Renal pelvis (tissue), 4 donors: ENCODE results near the gene C22orf31. TPM values are rescaled to one million over a fixed set of nuclear protein-coding genes. Genes with fewer than 3 reads are reported as not detected.

Source experiments
- DNase-seq: peaks from one replicate; pipeline ENCODE4 v3.0.0-alpha.2; 2013
- polyA plus RNA-seq, 3 donors: library from polyadenylated mRNA; unstranded; fragments of 120-200 nt; gene quantifications; one replicate each; pipeline ENCODE4 v1.2.1, GENCODE V29; 2013; ENCODE audit not compliant: insufficient read length in 3 of 3

Gene C22orf31
- polyA plus RNA-seq, 3 donors = 0.76 to 1.7 (median 1.5) TPM

DNA sequence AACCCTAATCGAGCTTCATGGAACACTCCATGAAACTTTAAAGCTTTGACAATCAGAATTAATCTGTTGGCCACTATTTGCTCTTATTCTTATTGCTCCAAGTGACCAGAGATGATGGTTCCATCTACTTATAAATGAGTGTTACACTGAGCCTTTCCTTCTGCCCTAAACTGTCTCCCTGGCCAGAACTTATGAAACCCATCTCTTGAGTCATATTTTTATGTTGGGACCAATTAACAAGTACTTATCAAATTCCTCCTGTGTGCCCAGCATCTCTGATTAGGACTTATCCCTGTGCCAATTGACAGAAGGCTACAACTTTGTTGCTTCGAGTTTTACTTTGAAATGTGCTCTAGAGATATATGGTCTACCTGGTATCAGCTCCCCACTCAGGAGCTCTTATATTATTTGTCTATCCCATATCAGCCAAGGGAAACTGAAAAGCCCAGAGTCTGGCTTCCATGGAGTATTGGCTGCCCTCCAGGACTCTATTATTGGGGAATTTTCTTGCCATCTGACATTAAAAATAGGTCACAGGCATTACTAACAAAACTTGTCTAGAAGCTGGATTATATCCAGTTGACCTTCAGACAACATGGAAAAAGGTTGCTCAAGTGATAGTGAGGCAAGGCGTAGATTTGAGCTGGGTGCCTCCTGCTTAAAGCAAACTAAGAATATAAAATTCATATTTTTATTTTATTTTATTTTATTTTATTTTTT lies 20.0 kb upstream of the C22orf31 start:
- DNase-seq = no peak

DNA sequence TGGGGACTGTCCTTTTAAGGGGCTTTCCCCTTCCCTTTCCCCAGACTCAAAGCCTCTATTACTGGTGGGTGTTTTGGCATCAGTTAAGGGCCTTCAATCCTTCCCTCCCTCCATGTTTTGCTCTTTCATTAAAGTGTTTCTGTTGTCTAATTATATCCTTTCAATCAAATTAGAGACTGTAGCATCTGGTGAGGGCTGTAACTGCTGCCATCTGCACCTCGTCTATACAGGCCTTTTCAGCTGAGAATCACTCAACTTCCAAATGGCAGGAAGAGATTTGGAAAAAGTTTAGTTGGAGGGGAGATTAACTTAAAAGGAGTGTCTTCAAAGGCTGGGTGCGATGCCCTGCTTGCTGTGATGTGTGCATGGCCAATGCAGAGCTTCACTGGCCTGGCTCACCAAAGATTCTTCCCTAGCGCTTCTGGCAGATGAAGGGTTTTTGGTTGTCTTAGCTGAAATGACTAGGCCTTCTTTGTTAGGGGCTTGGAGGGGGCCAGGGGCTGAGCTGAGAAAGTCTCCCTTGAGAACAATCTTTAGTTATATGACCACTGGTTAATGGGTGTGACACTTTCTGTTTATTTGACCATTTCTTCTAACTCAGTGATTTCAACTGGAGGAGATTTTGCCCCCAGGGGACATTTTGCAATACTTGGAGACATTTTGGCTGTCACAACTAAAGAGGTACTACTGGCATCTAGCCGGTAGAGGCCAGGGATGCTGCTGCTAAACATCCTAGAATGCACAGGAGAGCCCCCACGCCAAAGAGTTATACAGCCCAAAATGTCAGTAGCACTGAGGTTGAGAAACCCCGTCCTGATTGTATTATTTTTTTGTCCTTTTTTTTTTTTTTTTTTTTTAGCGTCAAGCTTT lies 18.7 kb upstream of the C22orf31 start:
- no peak for DNase-seq

DNA sequence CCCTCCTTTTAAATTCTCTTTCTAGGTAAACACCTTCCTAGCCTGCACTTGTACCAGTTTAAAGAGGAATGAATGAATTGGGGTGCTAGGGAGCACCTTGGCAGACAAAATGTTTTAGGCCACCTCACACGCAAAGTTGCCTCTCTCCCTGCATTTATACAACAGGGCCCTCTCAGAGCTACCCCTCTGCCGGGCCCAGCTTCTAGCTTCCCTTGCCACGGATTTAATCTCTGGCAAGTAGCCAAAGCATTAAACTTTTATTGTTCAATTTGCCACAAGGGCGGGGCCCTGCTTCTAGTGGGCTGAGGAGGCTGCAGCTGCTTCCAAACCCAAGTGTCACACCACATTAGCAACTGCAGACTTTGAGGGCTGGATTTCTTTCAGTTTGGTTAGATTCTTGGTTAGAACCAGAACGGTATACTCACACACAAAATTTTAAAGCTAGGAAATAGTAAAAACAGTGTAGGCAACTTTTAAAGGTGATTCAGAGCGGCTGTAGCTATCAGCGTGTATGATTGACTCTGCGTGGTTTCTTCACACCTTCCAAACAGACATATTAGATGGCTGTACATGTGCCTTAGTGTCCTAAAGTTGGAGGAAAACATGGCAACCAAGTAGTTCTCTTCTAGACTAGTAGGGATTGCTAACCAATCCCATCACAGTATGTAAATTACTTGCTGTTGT lies 17.7 kb upstream of the C22orf31 start:
- no peak for DNase-seq

DNA sequence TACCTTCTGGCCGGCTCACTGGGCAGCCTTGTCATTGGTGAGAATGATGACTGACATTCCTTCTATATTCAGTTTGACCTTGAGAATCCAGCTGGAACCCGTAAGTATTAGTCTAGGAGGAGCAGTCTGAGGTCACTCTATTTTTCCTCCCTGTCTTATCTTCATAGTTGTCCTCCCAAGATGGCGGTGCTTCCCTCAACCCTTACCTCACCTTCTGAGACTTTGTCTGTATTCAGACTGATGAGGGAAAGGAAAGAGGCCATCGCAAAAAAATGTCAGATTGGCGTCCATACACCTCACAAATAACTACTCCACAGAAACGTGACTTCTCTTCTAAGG lies 17.2 kb upstream of the C22orf31 start:
- no peak for DNase-seq

DNA sequence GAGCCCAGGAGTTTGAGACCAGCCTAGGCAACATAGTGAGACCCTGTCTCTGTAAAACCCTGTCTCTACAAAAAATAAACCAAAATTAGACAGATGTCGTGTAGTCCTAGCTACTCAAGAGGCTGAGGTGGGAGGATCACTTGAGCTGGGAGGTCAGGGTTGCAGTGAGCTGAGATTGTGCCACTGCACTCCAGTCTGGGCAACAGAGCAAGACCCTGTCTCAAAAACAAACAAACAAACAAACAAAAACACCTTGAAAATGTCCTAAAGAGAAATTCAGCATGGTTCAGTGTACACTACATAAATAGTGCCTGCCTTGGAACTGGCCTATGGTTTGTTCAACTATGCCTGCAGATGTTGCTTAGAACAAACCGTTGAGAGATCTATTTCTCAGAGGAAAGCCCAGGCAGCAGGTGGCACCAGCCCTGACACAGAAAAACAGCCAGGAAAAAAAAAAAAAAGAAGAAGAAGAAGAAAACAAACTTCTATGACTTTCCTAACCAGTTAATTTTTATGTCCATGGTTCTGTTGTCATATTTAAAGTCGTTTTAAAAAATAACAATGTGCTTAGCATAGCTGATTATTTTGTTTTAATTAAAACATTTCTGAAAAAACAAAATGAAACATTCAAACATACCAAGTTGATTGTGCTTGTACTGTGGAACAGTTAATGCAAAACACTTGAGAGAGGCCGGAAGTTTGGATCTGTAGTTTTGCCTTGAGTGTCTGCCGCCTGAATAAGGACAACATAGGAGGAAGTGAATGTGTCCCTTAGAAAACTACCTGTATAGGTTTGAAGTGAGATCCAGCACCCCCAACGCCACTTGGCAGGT lies 16.6 kb upstream of the C22orf31 start:
- no peak for DNase-seq

DNA sequence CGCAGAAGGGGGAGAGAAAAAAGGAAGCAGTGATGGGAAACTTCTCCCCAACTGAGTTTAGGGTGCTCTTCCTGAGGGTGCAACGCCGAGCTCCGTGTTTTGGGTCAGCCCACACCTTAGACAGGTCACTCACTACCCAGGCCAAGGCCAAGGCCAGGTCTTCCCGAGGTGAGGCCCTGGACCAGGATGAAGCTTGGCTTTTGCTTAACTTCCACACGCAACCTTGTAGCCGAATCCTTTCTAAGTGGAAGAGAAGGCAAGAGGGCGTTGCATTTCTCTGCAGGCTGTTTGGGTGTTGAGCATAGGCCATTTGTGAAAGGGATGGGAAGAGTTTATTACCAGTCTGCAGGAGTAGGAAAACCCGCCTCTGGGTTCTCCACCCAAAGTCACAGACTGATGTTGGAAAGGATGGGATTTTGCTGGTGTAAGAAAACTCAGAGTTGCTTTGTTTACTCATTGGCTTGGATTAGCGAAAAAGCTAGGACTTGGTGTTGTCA lies 12.7 kb upstream of the C22orf31 start:
- DNase-seq = no peak

DNA sequence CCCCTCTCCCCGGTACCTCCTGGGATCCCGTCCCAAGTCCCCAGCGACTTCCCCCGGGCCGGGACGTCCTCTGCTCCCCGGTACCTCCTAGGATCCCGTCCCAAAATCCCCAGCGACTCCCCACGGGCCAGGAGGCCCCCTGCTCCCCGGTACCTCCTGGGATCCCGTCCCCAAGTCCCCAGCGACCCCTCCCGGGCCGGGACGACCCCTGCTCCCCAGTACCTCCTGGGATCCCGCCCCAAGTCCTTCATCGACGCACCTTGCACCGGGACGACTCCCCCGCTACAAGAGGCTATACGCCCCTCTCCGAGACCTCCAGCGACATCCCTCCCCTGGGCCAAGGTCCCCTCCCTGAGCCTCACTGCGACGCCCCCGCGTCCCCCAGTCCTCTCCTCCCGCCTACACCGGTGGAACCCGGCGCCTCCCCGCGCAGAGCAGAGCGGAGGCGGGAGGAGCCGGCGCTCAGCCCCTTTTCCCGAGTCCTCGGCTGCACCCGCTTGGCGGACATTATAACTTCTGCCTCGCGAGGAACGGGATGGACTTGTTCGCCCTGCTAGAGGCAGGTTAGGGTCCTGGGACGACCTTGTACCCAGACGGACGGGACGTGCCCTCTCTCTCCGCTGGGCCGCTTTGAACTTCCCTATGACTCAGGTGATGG lies 12.1 kb upstream of the C22orf31 start:
- DNase-seq = peak; percentile 77

DNA sequence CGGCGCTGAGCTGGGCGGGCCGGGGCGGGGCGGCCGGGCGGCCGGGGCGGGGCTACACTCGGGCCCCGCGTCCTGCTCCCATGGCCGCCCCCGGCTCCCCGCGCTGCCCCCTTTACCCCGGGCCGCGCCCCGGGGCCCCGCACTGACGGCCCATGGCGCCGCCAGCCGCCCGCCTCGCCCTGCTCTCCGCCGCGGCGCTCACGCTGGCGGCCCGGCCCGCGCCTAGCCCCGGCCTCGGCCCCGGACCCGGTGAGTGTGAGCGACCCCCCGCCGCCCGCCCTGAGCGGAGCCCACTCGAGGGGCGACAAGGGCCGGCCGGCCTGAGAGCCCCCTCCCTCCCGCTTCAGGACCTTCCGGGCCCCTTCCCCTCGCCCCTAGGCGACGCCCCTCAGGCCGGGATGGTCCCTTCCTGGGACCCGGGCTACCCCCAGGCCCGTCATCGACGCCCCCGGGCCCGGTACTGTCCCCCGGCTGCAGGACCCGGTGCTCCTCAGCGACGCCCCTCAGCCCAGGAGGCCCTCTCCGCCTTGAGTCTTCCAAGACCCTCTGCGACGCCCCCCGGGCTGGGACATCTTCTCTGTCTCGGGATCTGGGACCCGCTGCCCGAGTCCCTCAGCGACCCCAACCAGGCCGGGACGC lies 11.5 kb upstream of the C22orf31 start, which contains the start of gene KREMEN1:
TSS of gene KREMEN1 (plus strand) at position 57 of the 639 bp plus-strand sequence. CDS start at position 153, 96 bp downstream.
- no peak for DNase-seq

DNA sequence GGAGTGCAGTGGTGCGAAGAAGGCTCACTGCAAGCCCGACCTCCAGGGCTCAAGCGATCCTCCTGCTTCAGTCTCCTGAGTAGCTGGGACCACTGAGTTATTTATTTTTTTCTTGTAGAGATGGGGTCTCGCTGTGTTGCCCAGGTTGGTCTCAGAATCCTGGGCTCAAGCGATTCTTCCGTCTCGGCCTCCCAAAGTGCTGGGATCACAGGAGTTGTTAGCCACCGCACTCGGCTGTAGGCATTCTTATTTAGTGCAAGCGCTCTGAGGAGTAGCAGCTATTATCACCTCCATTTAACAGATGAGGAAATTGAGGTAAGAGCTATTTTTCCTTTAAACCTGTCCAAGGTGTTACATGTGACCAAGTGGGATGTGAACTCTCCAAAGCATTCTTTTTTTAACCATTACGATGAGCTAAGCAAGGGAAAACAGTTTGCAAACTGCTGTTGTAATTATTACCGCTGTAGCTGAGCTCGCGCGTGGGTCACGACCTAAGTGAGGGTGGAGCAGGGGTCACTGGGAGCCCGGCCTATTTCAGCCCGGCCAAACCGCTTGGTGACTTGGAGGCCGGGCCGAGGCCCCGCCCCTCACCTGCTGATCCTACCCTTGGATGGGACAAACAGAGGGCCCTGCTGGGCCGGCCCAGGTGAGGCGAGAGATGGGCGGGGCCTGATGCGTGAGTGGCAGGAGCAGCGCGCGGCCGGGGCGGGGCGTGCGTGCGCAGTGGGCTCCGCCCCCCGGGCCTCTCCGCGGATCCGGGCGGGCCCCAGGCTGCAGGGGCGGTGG lies 10.8 kb upstream of the C22orf31 start:
- peak; percentile 86 for DNase-seq

DNA sequence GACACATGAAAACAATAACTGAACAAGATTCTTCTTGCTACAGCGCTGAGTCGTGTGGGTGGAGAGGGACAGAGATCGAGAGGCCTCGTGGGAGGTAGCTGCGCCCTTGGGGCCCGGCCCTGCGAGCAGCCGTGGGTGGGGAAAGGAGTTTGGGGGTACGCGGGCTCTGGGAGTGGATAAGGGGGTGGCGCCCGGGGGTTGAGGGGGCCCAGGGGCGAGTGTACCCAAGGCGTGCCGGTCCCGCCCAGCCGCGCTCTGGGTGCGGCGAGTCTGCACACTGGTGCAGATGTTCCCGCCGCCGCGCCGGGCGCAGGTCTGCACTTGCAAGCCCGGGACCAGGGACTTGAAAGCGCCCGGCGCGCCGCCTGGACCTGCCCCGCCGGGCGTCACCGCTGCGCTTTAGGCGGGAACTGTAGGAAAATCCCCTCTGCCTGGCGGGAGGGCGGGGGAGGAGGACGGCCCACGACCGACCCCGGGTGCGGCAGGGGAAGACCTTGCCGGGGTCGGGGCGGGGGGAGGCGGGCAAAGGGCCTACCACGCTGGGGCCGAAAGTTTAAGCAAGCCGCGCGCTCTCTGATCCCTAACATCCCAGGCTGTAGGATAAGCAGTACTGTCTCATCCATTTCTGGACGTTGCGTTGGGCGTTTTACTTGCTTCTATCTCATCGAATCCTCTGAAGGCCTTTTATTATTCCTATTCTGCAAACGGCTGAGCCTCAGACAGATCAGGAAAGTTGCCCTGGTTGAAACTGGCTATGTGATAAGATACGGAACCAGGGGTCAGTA lies 9.8 kb upstream of the C22orf31 start:
- peak; percentile 51 for DNase-seq

DNA sequence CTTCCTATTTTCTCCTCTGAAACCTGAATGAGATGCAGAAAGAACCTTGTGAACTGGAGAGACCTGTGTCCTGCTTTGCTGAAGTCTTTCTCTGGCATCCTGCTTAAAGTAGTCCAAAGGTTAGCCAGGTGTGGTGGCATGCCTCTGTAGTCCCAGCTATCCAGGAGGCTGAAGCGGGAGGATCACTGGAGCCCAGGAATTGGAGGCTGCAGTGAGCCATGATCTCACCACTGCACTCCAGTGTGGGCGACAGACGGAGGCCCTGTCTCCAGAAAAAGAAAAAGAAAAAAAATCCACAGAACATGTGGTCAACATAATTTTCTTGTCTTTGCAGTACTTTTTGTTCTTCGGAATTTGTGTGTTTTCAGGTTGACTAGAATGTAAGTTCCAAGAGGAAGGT lies 8.9 kb upstream of the C22orf31 start:
- no peak for DNase-seq

DNA sequence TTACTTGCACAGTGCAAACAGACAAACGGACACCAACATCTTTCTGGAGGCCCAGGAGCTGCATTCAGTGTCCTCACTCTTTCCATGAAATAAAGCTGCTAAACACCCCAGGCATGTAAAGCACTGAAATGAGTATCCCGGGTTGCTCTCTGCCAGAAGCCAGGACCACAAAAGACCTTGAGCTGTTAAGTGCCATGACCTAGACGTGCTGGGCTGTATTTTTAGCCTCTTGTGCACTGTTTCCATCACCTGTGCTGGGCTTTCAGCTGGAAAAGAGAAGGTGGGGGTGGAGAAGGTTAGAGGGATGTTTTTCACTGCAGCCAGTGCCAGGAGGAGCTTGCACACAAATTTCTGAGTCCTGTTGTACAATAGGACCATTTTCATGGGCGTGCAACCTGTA lies 7.8 kb upstream of the C22orf31 start:
- DNase-seq = no peak

DNA sequence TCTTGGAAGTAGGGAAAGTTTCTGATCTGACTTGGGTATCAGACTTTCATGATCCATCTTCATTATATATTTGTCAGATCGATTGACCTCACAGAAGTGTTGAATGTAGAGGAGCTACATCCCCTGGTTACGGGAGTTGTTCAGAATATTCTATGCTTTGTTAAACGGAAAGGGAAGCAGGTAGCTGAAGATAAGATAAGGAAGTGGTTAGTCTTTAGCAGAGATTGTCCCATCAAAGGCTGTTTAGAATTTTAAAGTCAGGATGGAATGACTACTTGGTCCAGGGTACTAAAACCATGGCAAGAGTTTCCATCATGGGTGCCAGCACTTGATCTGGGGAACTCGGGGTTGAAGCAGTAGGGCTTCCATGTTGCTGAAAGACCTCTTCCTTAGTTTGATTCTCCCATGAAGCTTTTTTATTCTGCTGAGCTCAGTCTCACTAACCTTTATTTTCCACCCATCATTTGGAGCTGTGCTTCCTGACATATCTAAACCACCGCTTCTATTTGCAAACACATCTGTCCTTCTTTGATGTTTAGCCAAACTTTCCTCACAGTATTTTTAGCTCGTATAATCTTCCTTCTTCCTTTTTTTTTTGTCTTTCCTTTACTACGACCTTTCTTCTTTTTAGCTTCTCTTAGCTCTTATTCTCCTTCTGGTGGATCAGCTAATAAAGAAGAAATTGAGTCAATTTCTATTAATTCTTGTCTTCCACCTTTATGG lies 4.0 kb upstream of the C22orf31 start:
- no peak for DNase-seq

DNA sequence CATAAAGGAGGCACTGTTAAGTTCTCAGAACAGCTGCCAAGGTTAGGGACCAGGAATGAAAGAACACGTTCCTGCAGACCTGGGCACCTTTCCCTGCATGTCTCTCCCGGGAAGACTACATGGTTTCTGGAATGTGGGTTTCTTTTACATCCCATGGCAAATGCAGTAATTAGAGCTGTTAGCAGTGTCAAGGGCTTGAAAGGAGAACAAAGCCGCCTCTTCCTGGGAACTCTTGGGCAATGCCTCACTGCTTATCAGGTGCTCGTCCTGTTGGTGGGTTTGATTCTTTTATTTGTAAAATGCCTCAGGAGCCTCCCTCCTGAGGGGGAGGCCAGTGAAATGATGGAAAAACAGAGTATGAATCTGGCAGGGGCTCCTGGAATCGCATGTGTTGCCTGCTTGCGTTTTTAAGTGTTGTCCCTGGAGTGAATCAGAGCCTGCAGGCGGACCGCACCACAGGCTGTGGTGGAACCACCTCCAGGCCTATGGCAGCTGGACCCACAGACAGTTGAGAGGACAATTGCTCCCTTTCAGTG lies 723 bp upstream of the C22orf31 start:
- DNase-seq = no peak

DNA sequence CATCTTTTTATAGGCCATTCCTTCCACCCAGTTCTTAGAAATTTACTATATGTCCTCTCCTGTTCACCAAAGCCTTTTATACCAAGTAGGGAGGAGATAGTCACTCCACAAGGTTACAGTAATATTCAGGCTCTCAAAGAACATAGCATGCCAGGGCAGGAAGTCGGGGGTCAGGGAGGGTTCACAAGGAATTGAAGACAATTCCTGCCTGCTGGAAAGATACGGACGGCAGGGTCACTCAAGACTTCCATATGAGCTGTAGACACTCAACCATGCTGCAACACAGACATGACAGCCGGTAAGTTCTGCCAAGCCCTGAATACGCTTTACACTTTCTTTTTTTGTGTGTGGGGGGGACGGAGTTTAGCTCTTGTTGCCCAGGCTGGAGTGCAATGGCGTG lies 700 bp downstream of the C22orf31 start:
- DNase-seq = no peak

DNA sequence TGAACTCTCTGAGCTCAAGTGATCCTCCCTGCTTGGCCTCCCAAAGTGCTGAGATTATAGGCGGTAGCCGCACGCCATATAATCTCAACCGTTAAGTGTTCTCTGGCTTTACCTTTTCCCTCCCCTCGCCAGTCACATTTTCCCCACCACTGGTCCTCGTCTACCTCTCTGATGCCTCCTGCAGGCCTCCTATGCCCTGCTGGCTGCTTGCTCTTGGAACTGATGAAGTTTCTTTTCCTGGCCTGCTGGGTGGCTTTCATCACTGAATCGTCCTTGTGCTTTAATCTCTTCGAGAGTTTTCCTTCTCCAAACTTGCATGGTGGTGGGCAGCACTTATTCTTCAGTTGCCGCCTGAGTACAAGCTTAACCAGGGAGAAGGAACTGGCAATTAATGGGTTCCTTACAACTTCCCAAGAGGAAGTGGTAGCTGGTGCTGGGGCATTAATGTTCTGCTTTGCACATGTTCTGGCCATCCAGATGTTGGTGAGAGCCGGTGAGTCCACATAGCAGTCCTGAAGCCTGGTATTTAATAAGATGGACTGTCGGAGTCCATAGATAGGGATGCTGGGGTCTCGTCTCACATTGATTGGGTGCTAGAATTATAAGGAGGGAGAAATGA lies 1.3 kb downstream of the C22orf31 start:
- no peak for DNase-seq

DNA sequence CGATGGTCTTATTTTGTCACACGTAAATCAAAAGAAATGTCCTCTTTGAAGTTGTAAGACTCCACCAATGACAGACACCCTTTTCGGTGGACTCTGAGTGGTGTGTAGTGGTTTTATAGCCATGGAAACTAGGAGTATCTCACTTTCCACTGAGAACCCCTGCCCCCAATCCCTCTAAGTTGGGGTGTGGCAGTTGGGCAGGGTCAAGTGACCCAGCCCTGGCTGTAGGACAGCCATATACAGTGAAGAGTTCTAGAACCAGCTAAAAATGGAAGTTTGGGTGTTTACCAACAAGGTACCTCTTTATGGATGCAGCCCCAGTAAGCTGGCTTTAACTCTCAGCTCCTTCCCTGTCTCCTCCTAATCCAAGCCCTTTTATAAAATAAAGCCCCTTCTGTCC lies 5.2 kb downstream of the C22orf31 start:
- no peak for DNase-seq
